ENCODE data around the gene HMGXB4. TPM values are rescaled to one million over a fixed set of nuclear protein-coding genes. Genes with fewer than 3 reads are reported as not detected.

The HMGXB4 gene
- total and polyA plus RNA-seq, 2 of the 13 experiments (the other 11 are each of a cell fraction or from before 2014, with no cell fraction given) = 13.9 to 16.3 TPM

- no peak for TF ChIP-seq E2F1 (CRISPR knock-in tag; IDR thresholded peaks at IDR 0.05)
- TF ChIP-seq ZNF530 (CRISPR knock-in tag; IDR thresholded peaks at IDR 0.05; ENCODE audit: low read depth) = no peak
- TF ChIP-seq TEAD2 (CRISPR knock-in tag; IDR thresholded peaks at IDR 0.05) = no peak
- TF ChIP-seq RBAK (CRISPR knock-in tag; IDR thresholded peaks at IDR 0.05) = no peak
- TF ChIP-seq ZNF251 (CRISPR knock-in tag; IDR thresholded peaks at IDR 0.05) = no peak
- TF ChIP-seq HNF4G (IDR thresholded peaks at IDR 0.05; ENCODE audit: borderline replicate concordance, low read depth, low read length) = no peak
- TF ChIP-seq HNF4G (CRISPR knock-in tag; IDR thresholded peaks at IDR 0.05; ENCODE audit: borderline replicate concordance, low read depth) = no peak
- no peak for TF ChIP-seq ZNF558 (CRISPR knock-in tag; IDR thresholded peaks at IDR 0.05; ENCODE audit: borderline replicate concordance)
- TF ChIP-seq LBX2 (CRISPR knock-in tag; IDR thresholded peaks at IDR 0.05; ENCODE audit: borderline replicate concordance) = no peak
- 0 out of 2 replicates have a peak, but pooled peaks have one; percentile 41 for TF ChIP-seq PHF8 (CRISPR knock-in tag; IDR thresholded peaks at IDR 0.05)
- peak; percentile 35; the same call in 1 of the 2 replicates for TF ChIP-seq ETV5 (CRISPR knock-in tag; IDR thresholded peaks at IDR 0.05; ENCODE audit: borderline replicate concordance)
- TF ChIP-seq REXO4 (CRISPR knock-in tag; IDR thresholded peaks at IDR 0.05; ENCODE audit: borderline replicate concordance) = no peak
- TF ChIP-seq ARID4A (CRISPR knock-in tag; IDR thresholded peaks at IDR 0.05; ENCODE audit: borderline replicate concordance) = peak; percentile 44; the same call in 1 of the 2 replicates
- no peak for TF ChIP-seq REPIN1 (CRISPR knock-in tag; IDR thresholded peaks at IDR 0.05; ENCODE audit: borderline replicate concordance, low read depth)
- no peak for TF ChIP-seq PRDM15 (CRISPR knock-in tag; IDR thresholded peaks at IDR 0.05)
- no peak for TF ChIP-seq ZNF629 (CRISPR knock-in tag; conservative IDR thresholded peaks at IDR 0.05)
- TF ChIP-seq ZBTB37 (CRISPR knock-in tag; IDR thresholded peaks at IDR 0.05) = no peak
- no peak for TF ChIP-seq ZNF572 (CRISPR knock-in tag; IDR thresholded peaks at IDR 0.05)
Measured at GRCh38 chr22:35230839-35231584, 26.3 kb upstream of the HMGXB4 start (continued).

Data from HepG2 (cell line).